BE2C (cell line): ENCODE measurements around the gene PMEPA1.

Experiments
- DNase-seq: peaks from one replicate; pipeline ENCODE4 v3.0.0-alpha.2; 2020
- H3K27me3 ChIP-seq: fragments of 250-450 bp; sonication (Bioruptor Pico); 2 replicates; pipeline ENCODE4 v1.5.1; 2020; ENCODE audit warnings: mild to moderate bottlenecking
- H3K36me3 ChIP-seq: fragments of 250-450 bp; sonication (Bioruptor Pico); 2 replicates; pipeline ENCODE4 v1.5.1; 2020; ENCODE audit warnings: mild to moderate bottlenecking
- H3K4me1 ChIP-seq: fragments of 250-450 bp; sonication (Bioruptor Pico); 2 replicates; pipeline ENCODE4 v1.5.1; 2020
- H3K4me3 ChIP-seq: 2 replicates; pipeline ENCODE4 v1.5.1; 2011; ENCODE audit warnings: low read depth, low read length
- H3K9me3 ChIP-seq: fragments of 250-450 bp; sonication (Bioruptor Pico); 2 replicates; pipeline ENCODE4 v1.5.1; 2020
- TF ChIP-seq, protein P1 (sequence below): IDR thresholded peaks from 2 replicates; pipeline ENCODE4 v1.5.1; 2012; ENCODE audit warnings: mild to moderate bottlenecking, low read depth, low read length

The PMEPA1 gene

GRCh38 chr20:57691699-57692098 lies 18.1 kb downstream of the PMEPA1 start:
- Histone ChIP-seq H3K4me3 (no peak overlapping the region), H3K9me3 (no peaks in the 10 kb centered on the region), H3K4me1 (peaks cover 5% of the 10 kb centered on the region), H3K36me3 (no peaks in the 10 kb centered on the region), H3K27me3 (no peaks in the 10 kb centered on the region)
- TF ChIP-seq, protein P1, sequence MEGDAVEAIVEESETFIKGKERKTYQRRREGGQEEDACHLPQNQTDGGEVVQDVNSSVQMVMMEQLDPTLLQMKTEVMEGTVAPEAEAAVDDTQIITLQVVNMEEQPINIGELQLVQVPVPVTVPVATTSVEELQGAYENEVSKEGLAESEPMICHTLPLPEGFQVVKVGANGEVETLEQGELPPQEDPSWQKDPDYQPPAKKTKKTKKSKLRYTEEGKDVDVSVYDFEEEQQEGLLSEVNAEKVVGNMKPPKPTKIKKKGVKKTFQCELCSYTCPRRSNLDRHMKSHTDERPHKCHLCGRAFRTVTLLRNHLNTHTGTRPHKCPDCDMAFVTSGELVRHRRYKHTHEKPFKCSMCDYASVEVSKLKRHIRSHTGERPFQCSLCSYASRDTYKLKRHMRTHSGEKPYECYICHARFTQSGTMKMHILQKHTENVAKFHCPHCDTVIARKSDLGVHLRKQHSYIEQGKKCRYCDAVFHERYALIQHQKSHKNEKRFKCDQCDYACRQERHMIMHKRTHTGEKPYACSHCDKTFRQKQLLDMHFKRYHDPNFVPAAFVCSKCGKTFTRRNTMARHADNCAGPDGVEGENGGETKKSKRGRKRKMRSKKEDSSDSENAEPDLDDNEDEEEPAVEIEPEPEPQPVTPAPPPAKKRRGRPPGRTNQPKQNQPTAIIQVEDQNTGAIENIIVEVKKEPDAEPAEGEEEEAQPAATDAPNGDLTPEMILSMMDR: no peak
- DNase-seq: no peak

DNA sequence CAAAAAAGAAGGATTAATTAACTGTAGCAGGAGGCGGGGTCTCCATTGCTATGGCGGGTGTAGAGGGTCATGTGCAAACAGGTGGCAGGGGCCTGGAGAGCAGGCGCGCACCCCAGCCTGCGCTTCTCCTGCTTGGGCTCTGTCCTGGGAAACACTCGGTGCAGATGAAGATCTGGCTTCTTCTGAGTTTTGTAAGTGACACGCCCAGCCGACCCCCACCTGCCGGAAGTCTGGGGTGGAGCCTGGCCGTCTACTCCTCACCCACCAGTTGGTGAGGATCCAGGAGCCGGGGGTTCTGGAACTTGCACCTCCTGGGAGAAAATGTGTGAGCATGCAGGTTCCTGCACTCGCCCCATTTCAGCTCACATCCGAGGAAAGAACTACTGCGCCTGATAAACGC lies 19.3 kb downstream of the PMEPA1 start:
- TF ChIP-seq, protein P1: no peak
- Histone ChIP-seq H3K9me3 (no peaks in the 10 kb centered on the region), H3K36me3 (no peaks in the 10 kb centered on the region), H3K27me3 (no peaks in the 10 kb centered on the region), H3K4me3 (no peak overlapping the region), H3K4me1 (no peaks in the 10 kb centered on the region)
- peak; percentile 36 for DNase-seq

DNA sequence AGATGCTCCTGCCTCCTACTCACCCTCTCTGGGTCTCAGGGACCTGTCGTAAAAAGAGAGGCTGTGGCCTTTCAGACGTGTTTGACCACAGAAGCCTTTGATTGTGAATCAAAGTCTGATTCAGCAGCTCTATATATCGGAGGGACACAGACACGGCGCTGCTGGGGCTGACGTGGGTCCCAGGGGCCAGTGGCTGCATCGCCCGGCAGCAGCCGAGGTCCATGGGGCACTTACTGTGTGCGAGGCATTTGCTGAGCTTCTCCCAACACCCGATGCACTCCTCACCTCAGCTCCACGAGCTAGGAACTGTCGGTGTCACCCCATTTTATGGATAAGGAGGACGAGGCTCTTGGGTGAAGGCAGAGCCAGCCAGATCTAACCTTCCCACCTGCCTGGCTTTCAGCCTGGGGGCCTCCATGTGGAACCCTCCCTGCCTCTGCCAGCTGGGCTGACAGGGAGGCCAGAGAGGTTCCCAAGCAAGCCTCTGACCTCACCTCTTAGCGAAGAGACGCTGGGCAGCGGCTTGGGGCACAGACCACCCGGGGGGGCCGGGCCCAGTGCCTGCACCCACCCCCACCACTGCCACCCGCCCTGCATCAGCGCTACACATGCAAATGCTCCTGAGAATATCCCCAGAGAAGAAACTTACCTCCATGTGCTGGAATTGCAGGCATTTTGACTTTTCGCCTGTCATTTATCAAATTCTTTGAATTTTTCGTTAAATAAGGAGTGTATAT lies 19.9 kb downstream of the PMEPA1 start:
- H3K4me1 ChIP-seq: peaks cover under 1% of the 10 kb centered on the region; the same call in 1 of the 2 replicates
- H3K9me3 ChIP-seq: no peaks in the 10 kb centered on the region
- TF ChIP-seq, protein P1: no peak
- no peaks in the 10 kb centered on the region for H3K27me3 ChIP-seq
- H3K4me3 ChIP-seq: no peak overlapping the region
- no peaks in the 10 kb centered on the region for H3K36me3 ChIP-seq
- no peak for DNase-seq

GRCh38 chr20:57688864-57689263 lies 21.0 kb downstream of the PMEPA1 start:
- no peaks in the 10 kb centered on the region for H3K36me3 ChIP-seq
- peaks cover 9% of the 10 kb centered on the region for H3K4me1 ChIP-seq
- DNase-seq: no peak
- H3K27me3 ChIP-seq: no peaks in the 10 kb centered on the region
- no peak overlapping the region for H3K4me3 ChIP-seq
- TF ChIP-seq, protein P1: no peak
- no peaks in the 10 kb centered on the region for H3K9me3 ChIP-seq

GRCh38 chr20:57688295-57688694 lies 21.5 kb downstream of the PMEPA1 start:
- H3K4me3 ChIP-seq: no peak overlapping the region
- no peaks in the 10 kb centered on the region for H3K36me3 ChIP-seq
- TF ChIP-seq, protein P1: no peak

GRCh38 chr20:57686931-57687652 lies 22.7 kb downstream of the PMEPA1 start:
- Histone ChIP-seq H3K9me3 (no peaks in the 10 kb centered on the region), H3K4me1 (peaks cover 21% of the 10 kb centered on the region), H3K27me3 (no peaks in the 10 kb centered on the region), H3K36me3 (no peaks in the 10 kb centered on the region), H3K4me3 (no peak overlapping the region)
- TF ChIP-seq, protein P1: no peak
- no peak for DNase-seq

More at GRCh38 chr20:57688295-57688694, 21.5 kb downstream of the PMEPA1 start:
- Histone ChIP-seq H3K4me1 (peaks cover 13% of the 10 kb centered on the region), H3K9me3 (no peaks in the 10 kb centered on the region), H3K27me3 (no peaks in the 10 kb centered on the region)
- no peak for DNase-seq
